NOMO-1 treated with dmso at 0.1 percent for 144 hours (cell line): ENCODE results near the gene DACH1.

Experiments used
- DNase-seq: peaks from one replicate; lab custom pipeline; 2025; ENCODE audit not compliant: unreplicated experiment; lab: John Stamatoyannopoulos, UW

DACH1 gene

GRCh38 chr13:71714802-71715375 lies 152.1 kb downstream of the DACH1 start:
- DNase-seq = no peak

GRCh38 chr13:71712988-71713653 lies 153.9 kb downstream of the DACH1 start:
- DNase-seq = no peak

- no peak for DNase-seq
Observed at GRCh38 chr13:71704656-71705055, 162.3 kb downstream of the DACH1 start.

GRCh38 chr13:71703138-71703537 lies 163.9 kb downstream of the DACH1 start:
- DNase-seq = no peak

GRCh38 chr13:71702253-71702652 lies 164.8 kb downstream of the DACH1 start:
- no peak for DNase-seq

- DNase-seq = no peak
Observed at GRCh38 chr13:71701741-71702140, 165.3 kb downstream of the DACH1 start.

- DNase-seq = no peak
Observed at GRCh38 chr13:71699342-71699741, 167.7 kb downstream of the DACH1 start.

- no peak for DNase-seq
Observed at GRCh38 chr13:71695662-71696061, 171.3 kb downstream of the DACH1 start.

GRCh38 chr13:71685072-71685471 lies 181.9 kb downstream of the DACH1 start:
- DNase-seq = no peak

- DNase-seq = no peak
Observed at GRCh38 chr13:71681901-71682613, 184.9 kb downstream of the DACH1 start.

- DNase-seq = no peak
Observed at GRCh38 chr13:71677124-71677523, 189.9 kb downstream of the DACH1 start.

- no peak for DNase-seq
Observed at GRCh38 chr13:71672512-71672911, 194.5 kb downstream of the DACH1 start.

- DNase-seq = no peak
Observed at GRCh38 chr13:71663431-71663830, 203.6 kb downstream of the DACH1 start.

- DNase-seq = no peak
Observed at GRCh38 chr13:71661921-71662320, 205.1 kb downstream of the DACH1 start.

GRCh38 chr13:71659404-71659803 lies 207.6 kb downstream of the DACH1 start:
- no peak for DNase-seq

- DNase-seq = no peak
Observed at GRCh38 chr13:71645467-71645866, 221.5 kb downstream of the DACH1 start.

- DNase-seq = no peak
Observed at GRCh38 chr13:71644579-71644978, 222.4 kb downstream of the DACH1 start.

GRCh38 chr13:71643448-71643860 lies 223.6 kb downstream of the DACH1 start:
- DNase-seq = no peak

GRCh38 chr13:71638751-71639150 lies 228.3 kb downstream of the DACH1 start:
- no peak for DNase-seq

- no peak for DNase-seq
Observed at GRCh38 chr13:71634602-71635443, 232.2 kb downstream of the DACH1 start.

- no peak for DNase-seq
Observed at GRCh38 chr13:71634182-71634581, 232.8 kb downstream of the DACH1 start.
